ENCODE measurements around the gene PDE11A. TPM values are rescaled to one million over a fixed set of nuclear protein-coding genes. Genes with fewer than 3 reads are reported as not detected.

Gene PDE11A
- total RNA-seq, 2 experiments from 2014 or later, result not detected

GRCh38 chr2:177992992-177993391 lies 79.6 kb downstream of the PDE11A start:
- ChIA-PET POLR2A (no interaction called here), CTCF (interaction anchor here (1.1 kb wide), 1 partner anchor 9 kb away, joined by 3 read pairs; no protein-coding TSS in a partner anchor)
- Histone ChIP-seq H3K4me3 (ENCODE audit: low read length) (no peak overlapping the region), H3K4me1 (ENCODE audit: insufficient read depth, low read length) (no peaks in the 10 kb centered on the region), H3K36me3 (ENCODE audit: insufficient read depth, low read length) (no peaks in the 10 kb centered on the region), H3K27ac (ENCODE audit: low read depth in 1 of 2, low read length in 2 of 2) (no peak overlapping the region), H3K9me3 (ENCODE audit: control insufficient read depth in 1 of 2, insufficient read depth in 1 of 2, low read length in 2 of 2) (no peaks in the 10 kb centered on the region), H3K27me3 (ENCODE audit: control insufficient read depth in 1 of 2, insufficient read depth in 2 of 2, low read length in 2 of 2) (no peaks in the 10 kb centered on the region)
- H3K36me3 Mint-ChIP-seq (ENCODE audit: low read depth), result no peaks in the 10 kb centered on the region
- TF ChIP-seq, protein P1, sequence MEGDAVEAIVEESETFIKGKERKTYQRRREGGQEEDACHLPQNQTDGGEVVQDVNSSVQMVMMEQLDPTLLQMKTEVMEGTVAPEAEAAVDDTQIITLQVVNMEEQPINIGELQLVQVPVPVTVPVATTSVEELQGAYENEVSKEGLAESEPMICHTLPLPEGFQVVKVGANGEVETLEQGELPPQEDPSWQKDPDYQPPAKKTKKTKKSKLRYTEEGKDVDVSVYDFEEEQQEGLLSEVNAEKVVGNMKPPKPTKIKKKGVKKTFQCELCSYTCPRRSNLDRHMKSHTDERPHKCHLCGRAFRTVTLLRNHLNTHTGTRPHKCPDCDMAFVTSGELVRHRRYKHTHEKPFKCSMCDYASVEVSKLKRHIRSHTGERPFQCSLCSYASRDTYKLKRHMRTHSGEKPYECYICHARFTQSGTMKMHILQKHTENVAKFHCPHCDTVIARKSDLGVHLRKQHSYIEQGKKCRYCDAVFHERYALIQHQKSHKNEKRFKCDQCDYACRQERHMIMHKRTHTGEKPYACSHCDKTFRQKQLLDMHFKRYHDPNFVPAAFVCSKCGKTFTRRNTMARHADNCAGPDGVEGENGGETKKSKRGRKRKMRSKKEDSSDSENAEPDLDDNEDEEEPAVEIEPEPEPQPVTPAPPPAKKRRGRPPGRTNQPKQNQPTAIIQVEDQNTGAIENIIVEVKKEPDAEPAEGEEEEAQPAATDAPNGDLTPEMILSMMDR (IDR thresholded peaks at IDR 0.05), result no peak
- H3K27ac Mint-ChIP-seq, result no peak overlapping the region
- no peak for ATAC-seq (ENCODE audit: poor library complexity)
- intact Hi-C loops (cut with DNase I, micrococcal nuclease), result no loop called here
- no peak for DNase-seq
- peaks cover 9% of the 10 kb centered on the region for H3K27me3 Mint-ChIP-seq
- H3K9me3 Mint-ChIP-seq, result no peaks in the 10 kb centered on the region
- no peaks in the 10 kb centered on the region for H3K4me1 Mint-ChIP-seq (ENCODE audit: low read depth)
- no peak overlapping the region for H3K4me3 Mint-ChIP-seq

DNA sequence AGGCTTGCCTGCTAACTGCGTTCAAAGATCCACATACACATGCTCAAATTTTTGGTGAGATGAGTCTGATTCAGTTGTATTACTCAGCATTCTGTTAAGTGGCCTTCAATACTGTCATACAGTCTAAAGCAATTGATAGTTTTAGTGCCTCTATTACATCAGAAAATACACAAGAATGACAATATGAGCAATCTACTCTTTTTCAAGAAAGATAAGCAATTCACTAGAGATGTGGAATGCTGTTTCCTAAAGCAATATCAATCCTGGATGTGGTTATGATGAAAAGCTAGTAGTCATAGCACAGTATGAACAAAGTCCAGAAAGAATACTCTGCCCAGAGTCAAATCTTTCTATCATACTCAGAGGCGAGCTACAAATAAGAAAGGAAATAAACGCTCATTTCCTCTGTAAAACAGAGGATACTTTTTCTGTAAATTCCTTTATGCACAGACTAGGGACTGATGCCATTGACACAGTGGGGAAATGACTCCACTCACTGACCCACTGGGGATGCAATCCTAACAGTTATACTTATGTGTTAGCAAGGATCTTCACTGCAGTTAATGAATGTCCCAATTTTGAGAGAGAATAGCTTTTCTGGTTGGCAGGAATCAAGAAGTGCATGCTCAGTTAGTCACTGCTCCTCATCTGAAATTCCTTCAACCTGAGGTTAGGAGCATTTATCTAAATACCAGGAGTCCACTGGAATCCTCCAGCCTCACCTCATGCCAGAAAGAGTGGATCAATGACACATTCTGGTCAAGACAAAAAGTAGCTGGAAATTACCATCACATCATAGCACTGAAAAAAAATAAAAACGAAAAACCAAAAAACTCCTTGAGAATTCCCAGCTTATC lies 83.3 kb downstream of the PDE11A start:
- no peaks in the 10 kb centered on the region for H3K9me3 ChIP-seq (ENCODE audit: control insufficient read depth in 1 of 2, insufficient read depth in 1 of 2, low read length in 2 of 2)
- Mint-ChIP-seq H3K9me3 (no peaks in the 10 kb centered on the region), H3K27me3 (peaks cover 2% of the 10 kb centered on the region), H3K4me3 (no peak overlapping the region), H3K27ac (no peak overlapping the region), H3K4me1 (ENCODE audit: low read depth) (no peaks in the 10 kb centered on the region), H3K36me3 (ENCODE audit: low read depth) (no peaks in the 10 kb centered on the region)
- ChIA-PET POLR2A (no interaction called here), CTCF (no interaction called here)
- no peak for ATAC-seq (ENCODE audit: poor library complexity)
- TF ChIP-seq, protein P1 (IDR thresholded peaks at IDR 0.05), result no peak
- no peak for DNase-seq
- H3K27me3 ChIP-seq (ENCODE audit: control insufficient read depth in 1 of 2, insufficient read depth in 2 of 2, low read length in 2 of 2), result no peaks in the 10 kb centered on the region
- intact Hi-C loops (cut with DNase I, micrococcal nuclease), result no loop called here
- no peaks in the 10 kb centered on the region for H3K36me3 ChIP-seq (ENCODE audit: insufficient read depth, low read length)
- no peak overlapping the region for H3K27ac ChIP-seq (ENCODE audit: low read depth in 1 of 2, low read length in 2 of 2)
- H3K4me1 ChIP-seq (ENCODE audit: insufficient read depth, low read length), result no peaks in the 10 kb centered on the region
- H3K4me3 ChIP-seq (ENCODE audit: low read length), result no peak overlapping the region

DNA sequence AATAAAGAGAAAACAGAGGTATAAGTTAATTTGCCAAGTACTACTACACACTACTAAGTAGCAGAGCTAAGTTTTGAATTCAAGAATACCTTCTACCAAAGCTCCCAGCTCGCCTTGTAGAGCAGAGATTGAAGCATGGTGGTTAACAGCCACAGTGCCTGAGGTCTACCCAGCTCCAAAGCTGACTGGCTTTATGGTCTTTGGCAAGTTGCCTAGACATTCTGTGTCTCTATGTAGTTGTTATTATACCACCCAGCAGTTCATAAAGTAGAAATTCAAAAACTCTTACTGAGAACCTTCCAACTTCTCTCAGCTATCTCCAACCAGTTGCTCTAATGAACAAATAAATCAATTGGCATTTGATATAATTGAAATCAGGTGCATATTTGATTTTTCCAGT lies 87.8 kb downstream of the PDE11A start:
- Mint-ChIP-seq H3K4me3 (no peak overlapping the region), H3K27ac (no peak overlapping the region), H3K4me1 (ENCODE audit: low read depth) (no peaks in the 10 kb centered on the region), H3K36me3 (ENCODE audit: low read depth) (no peaks in the 10 kb centered on the region), H3K27me3 (no peaks in the 10 kb centered on the region), H3K9me3 (no peaks in the 10 kb centered on the region)
- Histone ChIP-seq H3K36me3 (ENCODE audit: insufficient read depth, low read length) (no peaks in the 10 kb centered on the region), H3K4me3 (ENCODE audit: low read length) (no peak overlapping the region), H3K4me1 (ENCODE audit: insufficient read depth, low read length) (no peaks in the 10 kb centered on the region), H3K9me3 (ENCODE audit: control insufficient read depth in 1 of 2, insufficient read depth in 1 of 2, low read length in 2 of 2) (peaks cover 0 to under 1% of the 10 kb centered on the region in 2 experiments), H3K27me3 (ENCODE audit: control insufficient read depth in 1 of 2, insufficient read depth in 2 of 2, low read length in 2 of 2) (no peaks in the 10 kb centered on the region), H3K27ac (ENCODE audit: low read depth in 1 of 2, low read length in 2 of 2) (no peak overlapping the region)
- POLR2A ChIA-PET, result no interaction called here
- CTCF ChIA-PET, result interaction anchor here (1.0 to 1.4 kb wide), 2 partner anchors 8 to 10 kb away, joined by 3 read pairs; no protein-coding TSS in a partner anchor
- no peak for ATAC-seq (ENCODE audit: poor library complexity)
- TF ChIP-seq, protein P1 (IDR thresholded peaks at IDR 0.05), result no peak
- no peak for DNase-seq
- intact Hi-C loops (cut with DNase I, micrococcal nuclease), result no loop called here
